ENCODE results near the gene TEAD4. TPM values are rescaled to one million over a fixed set of nuclear protein-coding genes. Genes with fewer than 3 reads are reported as not detected.

The TEAD4 gene
- total and polyA plus RNA-seq, 4 donors = 0.79 to 3.8 (median 2.8) TPM

DNA sequence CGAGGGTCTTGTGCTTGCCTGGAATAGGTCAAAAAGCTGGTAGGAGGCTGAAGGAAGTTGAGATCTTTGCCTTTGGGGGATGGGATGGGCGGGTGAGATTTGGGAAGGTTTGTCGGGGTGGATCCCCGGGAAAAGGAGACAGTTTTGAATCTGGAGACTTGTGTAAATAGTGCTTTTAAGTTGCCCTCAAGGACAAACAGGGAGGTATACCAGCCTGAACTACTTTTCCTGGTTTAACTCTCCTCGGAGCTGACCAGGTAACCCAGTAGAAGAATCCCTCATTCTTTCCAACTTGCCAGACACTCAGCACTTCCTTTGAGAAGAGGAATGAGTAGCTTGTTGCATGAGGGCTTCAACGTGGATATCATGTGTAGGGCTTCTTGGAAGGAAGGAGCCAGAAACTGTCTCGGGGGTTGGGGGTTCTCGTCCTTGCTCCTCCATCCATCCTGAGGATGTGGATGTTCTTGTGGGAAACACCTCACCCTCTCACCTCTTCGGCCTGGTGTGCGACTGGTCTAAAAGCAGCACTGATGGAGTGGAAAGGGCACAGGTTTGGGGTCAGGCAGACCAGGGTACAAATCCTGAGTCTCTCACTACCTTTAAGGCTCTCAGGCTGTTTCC is 1.9 kb downstream of the TEAD4 start:
- H3K9me3 ChIP-seq (ENCODE audit: control insufficient read depth in 4 of 4, low read length in 3 of 4) = no peaks in the 10 kb centered on the region
- H3K4me3 ChIP-seq (ENCODE audit: low read depth in 1 of 3, low read length in 3 of 3) = no peak overlapping the region
- peak overlapping the region in 1 of 2 donors; percentile 43 for H3K9ac ChIP-seq (ENCODE audit: low read depth in 1 of 2, low read length in 2 of 2)
- H3K4me1 ChIP-seq (ENCODE audit: control insufficient read depth in 4 of 4, insufficient read depth in 4 of 4, low read length in 3 of 4) = peaks cover 2 to 17% (median 8%) of the 10 kb centered on the region in 4 donors
- peaks cover 0 to 11% (median 3%) of the 10 kb centered on the region in 4 donors for H3K27me3 ChIP-seq (ENCODE audit: control insufficient read depth in 4 of 4, insufficient read depth in 4 of 4, low read length in 3 of 4)
- WGBS = 68% methylated on average over 10 of the region's 10 CpGs
- TF ChIP-seq FOXA2 (IDR thresholded peaks at IDR 0.05) (no peak), EGR1 (IDR thresholded peaks at IDR 0.05; ENCODE audit: low read depth in 2 of 2) (no peak), GABPA (IDR thresholded peaks at IDR 0.05 in 1 of 2, conservative IDR thresholded peaks at IDR 0.05 in 1 of 2) (no peak)
- TF ChIP-seq, protein P1, sequence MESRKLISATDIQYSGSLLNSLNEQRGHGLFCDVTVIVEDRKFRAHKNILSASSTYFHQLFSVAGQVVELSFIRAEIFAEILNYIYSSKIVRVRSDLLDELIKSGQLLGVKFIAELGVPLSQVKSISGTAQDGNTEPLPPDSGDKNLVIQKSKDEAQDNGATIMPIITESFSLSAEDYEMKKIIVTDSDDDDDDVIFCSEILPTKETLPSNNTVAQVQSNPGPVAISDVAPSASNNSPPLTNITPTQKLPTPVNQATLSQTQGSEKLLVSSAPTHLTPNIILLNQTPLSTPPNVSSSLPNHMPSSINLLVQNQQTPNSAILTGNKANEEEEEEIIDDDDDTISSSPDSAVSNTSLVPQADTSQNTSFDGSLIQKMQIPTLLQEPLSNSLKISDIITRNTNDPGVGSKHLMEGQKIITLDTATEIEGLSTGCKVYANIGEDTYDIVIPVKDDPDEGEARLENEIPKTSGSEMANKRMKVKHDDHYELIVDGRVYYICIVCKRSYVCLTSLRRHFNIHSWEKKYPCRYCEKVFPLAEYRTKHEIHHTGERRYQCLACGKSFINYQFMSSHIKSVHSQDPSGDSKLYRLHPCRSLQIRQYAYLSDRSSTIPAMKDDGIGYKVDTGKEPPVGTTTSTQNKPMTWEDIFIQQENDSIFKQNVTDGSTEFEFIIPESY (IDR thresholded peaks at IDR 0.05) = no peak
- H3K27ac ChIP-seq (ENCODE audit: low read depth in 1 of 2, low read length in 2 of 2) = no peak overlapping the region
- no peak for DNase-seq (ENCODE audit: low spot score)
- no peaks in the 10 kb centered on the region for H3K36me3 ChIP-seq (ENCODE audit: control insufficient read depth in 4 of 4, insufficient read depth in 3 of 4, low read depth in 1 of 4, low read length in 3 of 4)

DNA sequence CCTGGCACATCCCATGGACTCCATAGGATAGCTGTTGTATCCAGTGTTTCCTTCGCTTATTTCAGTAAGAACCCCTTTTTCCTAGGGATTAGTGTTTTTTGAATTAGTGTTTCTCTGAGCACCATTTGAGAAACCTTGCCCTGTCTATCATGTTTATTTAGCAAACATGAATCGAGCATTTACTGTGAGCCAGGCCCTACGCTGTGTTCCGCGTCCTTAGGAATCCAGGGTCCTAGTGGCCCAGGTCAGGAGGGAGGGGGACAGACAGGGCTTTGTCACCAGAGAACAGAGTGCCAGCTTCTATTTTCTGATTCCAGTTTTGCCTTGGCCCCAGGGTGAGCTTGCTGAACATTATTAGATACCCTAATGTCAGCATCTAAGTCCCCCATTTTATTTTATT is 2.5 kb downstream of the TEAD4 start:
- no peak for DNase-seq (ENCODE audit: low spot score)
- no peak overlapping the region for H3K4me3 ChIP-seq (ENCODE audit: low read depth in 1 of 3, low read length in 3 of 3)
- no peaks in the 10 kb centered on the region for H3K36me3 ChIP-seq (ENCODE audit: control insufficient read depth in 4 of 4, insufficient read depth in 3 of 4, low read depth in 1 of 4, low read length in 3 of 4)
- H3K27me3 ChIP-seq (ENCODE audit: control insufficient read depth in 4 of 4, insufficient read depth in 4 of 4, low read length in 3 of 4) = peaks cover 0 to 11% (median 3%) of the 10 kb centered on the region in 4 donors
- TF ChIP-seq JUND (IDR thresholded peaks at IDR 0.05) = no peak
- TF ChIP-seq, protein P2, sequence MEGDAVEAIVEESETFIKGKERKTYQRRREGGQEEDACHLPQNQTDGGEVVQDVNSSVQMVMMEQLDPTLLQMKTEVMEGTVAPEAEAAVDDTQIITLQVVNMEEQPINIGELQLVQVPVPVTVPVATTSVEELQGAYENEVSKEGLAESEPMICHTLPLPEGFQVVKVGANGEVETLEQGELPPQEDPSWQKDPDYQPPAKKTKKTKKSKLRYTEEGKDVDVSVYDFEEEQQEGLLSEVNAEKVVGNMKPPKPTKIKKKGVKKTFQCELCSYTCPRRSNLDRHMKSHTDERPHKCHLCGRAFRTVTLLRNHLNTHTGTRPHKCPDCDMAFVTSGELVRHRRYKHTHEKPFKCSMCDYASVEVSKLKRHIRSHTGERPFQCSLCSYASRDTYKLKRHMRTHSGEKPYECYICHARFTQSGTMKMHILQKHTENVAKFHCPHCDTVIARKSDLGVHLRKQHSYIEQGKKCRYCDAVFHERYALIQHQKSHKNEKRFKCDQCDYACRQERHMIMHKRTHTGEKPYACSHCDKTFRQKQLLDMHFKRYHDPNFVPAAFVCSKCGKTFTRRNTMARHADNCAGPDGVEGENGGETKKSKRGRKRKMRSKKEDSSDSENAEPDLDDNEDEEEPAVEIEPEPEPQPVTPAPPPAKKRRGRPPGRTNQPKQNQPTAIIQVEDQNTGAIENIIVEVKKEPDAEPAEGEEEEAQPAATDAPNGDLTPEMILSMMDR (IDR thresholded peaks at IDR 0.05; ENCODE audit: low read depth, low read length, missing input control) = no peak
- no peak for TF ChIP-seq TAF1 (conservative IDR thresholded peaks at IDR 0.05)
- no peak for TF ChIP-seq FOXA2 (IDR thresholded peaks at IDR 0.05)
- TF ChIP-seq, protein P3, sequence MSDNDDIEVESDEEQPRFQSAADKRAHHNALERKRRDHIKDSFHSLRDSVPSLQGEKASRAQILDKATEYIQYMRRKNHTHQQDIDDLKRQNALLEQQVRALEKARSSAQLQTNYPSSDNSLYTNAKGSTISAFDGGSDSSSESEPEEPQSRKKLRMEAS (IDR thresholded peaks at IDR 0.05) = no peak
- H3K4me1 ChIP-seq (ENCODE audit: control insufficient read depth in 4 of 4, insufficient read depth in 4 of 4, low read length in 3 of 4) = peaks cover 2 to 17% (median 8%) of the 10 kb centered on the region in 4 donors
- H3K27ac ChIP-seq (ENCODE audit: low read depth in 1 of 2, low read length in 2 of 2) = no peak overlapping the region
- no peak overlapping the region for H3K9ac ChIP-seq (ENCODE audit: low read depth in 1 of 2, low read length in 2 of 2)
- H3K9me3 ChIP-seq (ENCODE audit: control insufficient read depth in 4 of 4, low read length in 3 of 4) = no peaks in the 10 kb centered on the region
- 63% methylated on average over 5 of the region's 5 CpGs for WGBS

DNA sequence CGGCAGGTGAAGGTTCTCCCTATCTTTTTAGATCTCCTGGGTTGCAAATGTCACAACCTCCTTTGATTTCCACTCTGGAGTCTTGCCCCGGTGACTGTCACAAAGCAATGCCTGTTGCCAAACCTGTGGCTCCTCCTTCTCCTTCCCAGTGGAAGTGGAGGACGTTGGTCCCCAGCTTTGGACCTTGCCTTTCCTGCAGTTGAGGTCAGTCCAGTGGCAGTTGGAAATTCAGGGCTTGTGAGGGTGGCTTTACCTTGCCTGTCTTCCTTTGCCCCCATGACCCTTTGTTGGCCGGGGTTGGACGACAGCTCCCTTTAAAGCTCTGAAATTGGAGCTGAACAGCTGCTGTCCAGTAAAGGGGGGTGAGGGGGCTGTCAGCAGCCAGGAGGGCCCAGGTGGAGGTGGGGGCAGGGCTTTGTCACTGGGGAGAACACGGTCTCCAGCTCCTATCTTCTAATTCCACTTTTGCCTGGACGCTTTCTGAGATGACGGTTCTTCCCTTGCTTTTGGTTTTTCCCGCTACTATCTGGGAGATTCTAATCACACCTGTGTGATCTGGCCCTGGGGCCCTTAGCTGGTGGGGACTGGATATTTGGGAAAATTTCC is 4.1 kb downstream of the TEAD4 start:
- H3K27me3 ChIP-seq (ENCODE audit: control insufficient read depth in 4 of 4, insufficient read depth in 4 of 4, low read length in 3 of 4) = peaks cover 0 to 6% (median 2%) of the 10 kb centered on the region in 4 donors
- no peak overlapping the region for H3K4me3 ChIP-seq (ENCODE audit: low read depth in 1 of 3, low read length in 3 of 3)
- peak; percentile 40 for DNase-seq (ENCODE audit: low spot score)

More for the DNA sequence above, 4.1 kb downstream of the TEAD4 start:
- 43% methylated on average over 9 of the region's 9 CpGs for WGBS
- Histone ChIP-seq H3K9me3 (ENCODE audit: control insufficient read depth in 4 of 4, low read length in 3 of 4) (no peaks in the 10 kb centered on the region), H3K27ac (ENCODE audit: low read depth in 1 of 2, low read length in 2 of 2) (peak overlapping the region in 1 of 2 donors; percentile 42), H3K36me3 (ENCODE audit: control insufficient read depth in 4 of 4, insufficient read depth in 3 of 4, low read depth in 1 of 4, low read length in 3 of 4) (no peaks in the 10 kb centered on the region), H3K9ac (ENCODE audit: low read depth in 1 of 2, low read length in 2 of 2) (no peak overlapping the region), H3K4me1 (ENCODE audit: control insufficient read depth in 4 of 4, insufficient read depth in 4 of 4, low read length in 3 of 4) (peaks cover 2 to 15% (median 6%) of the 10 kb centered on the region in 4 donors)
- TF ChIP-seq HNF4A (conservative IDR thresholded peaks at IDR 0.05) = peak in 1 of 2 donors; percentile 28
- TF ChIP-seq, protein P4, sequence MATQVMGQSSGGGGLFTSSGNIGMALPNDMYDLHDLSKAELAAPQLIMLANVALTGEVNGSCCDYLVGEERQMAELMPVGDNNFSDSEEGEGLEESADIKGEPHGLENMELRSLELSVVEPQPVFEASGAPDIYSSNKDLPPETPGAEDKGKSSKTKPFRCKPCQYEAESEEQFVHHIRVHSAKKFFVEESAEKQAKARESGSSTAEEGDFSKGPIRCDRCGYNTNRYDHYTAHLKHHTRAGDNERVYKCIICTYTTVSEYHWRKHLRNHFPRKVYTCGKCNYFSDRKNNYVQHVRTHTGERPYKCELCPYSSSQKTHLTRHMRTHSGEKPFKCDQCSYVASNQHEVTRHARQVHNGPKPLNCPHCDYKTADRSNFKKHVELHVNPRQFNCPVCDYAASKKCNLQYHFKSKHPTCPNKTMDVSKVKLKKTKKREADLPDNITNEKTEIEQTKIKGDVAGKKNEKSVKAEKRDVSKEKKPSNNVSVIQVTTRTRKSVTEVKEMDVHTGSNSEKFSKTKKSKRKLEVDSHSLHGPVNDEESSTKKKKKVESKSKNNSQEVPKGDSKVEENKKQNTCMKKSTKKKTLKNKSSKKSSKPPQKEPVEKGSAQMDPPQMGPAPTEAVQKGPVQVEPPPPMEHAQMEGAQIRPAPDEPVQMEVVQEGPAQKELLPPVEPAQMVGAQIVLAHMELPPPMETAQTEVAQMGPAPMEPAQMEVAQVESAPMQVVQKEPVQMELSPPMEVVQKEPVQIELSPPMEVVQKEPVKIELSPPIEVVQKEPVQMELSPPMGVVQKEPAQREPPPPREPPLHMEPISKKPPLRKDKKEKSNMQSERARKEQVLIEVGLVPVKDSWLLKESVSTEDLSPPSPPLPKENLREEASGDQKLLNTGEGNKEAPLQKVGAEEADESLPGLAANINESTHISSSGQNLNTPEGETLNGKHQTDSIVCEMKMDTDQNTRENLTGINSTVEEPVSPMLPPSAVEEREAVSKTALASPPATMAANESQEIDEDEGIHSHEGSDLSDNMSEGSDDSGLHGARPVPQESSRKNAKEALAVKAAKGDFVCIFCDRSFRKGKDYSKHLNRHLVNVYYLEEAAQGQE (IDR thresholded peaks at IDR 0.05) = no peak

Measured in liver (tissue), 9 donors.